ENCODE data around the gene SPTBN4. TPM values are rescaled to one million over a fixed set of nuclear protein-coding genes. Genes with fewer than 3 reads are reported as not detected.

Gene SPTBN4
- total RNA-seq, 1 donor from 2014 or later = 0.53 TPM

- Histone ChIP-seq H3K9me3 (no peaks in the 10 kb centered on the region), H3K4me3 (no peak overlapping the region), H3K4me1 (no peaks in the 10 kb centered on the region), H3K27me3 (ENCODE audit: low read depth) (no peaks in the 10 kb centered on the region), H3K36me3 (peaks cover 82% of the 10 kb centered on the region), H3K27ac (no peak overlapping the region)
- no peak for DNase-seq
- intact Hi-C loops (cut with DNase I) = no loop called here
- ATAC-seq = peak in 1 of 2 donors; percentile 48
- no peak for TF ChIP-seq CTCF (IDR thresholded peaks at IDR 0.05)
These were observed 118.6 kb downstream of the SPTBN4 start for GRCh38 chr19:40585241-40585981.

GRCh38 chr19:40585982-40586422, 119.2 kb downstream of the SPTBN4 start:
- Histone ChIP-seq H3K4me1 (no peaks in the 10 kb centered on the region), H3K4me3 (no peak overlapping the region), H3K27me3 (ENCODE audit: low read depth) (no peaks in the 10 kb centered on the region), H3K36me3 (peaks cover 82% of the 10 kb centered on the region), H3K27ac (no peak overlapping the region), H3K9me3 (no peaks in the 10 kb centered on the region)
- DNase-seq (no peak), ATAC-seq (no peak)
- TF ChIP-seq CTCF (IDR thresholded peaks at IDR 0.05) = no peak
- intact Hi-C loops (cut with DNase I) = no loop called here

GRCh38 chr19:40586611-40587010, 119.8 kb downstream of the SPTBN4 start:
- TF ChIP-seq CTCF (IDR thresholded peaks at IDR 0.05) = no peak
- H3K4me1 ChIP-seq = no peaks in the 10 kb centered on the region
- H3K27ac ChIP-seq = no peak overlapping the region
- H3K4me3 ChIP-seq = no peak overlapping the region
- intact Hi-C loops (cut with DNase I) = no loop called here
- H3K9me3 ChIP-seq = no peaks in the 10 kb centered on the region
- H3K36me3 ChIP-seq = peaks cover 77% of the 10 kb centered on the region
- DNase-seq (no peak), ATAC-seq (no peak)
- H3K27me3 ChIP-seq (ENCODE audit: low read depth) = no peaks in the 10 kb centered on the region

GRCh38 chr19:40588110-40588854, 121.5 kb downstream of the SPTBN4 start:
- no peak for TF ChIP-seq CTCF (IDR thresholded peaks at IDR 0.05)
- intact Hi-C loops (cut with DNase I) = no loop called here
- Histone ChIP-seq H3K27me3 (ENCODE audit: low read depth) (no peaks in the 10 kb centered on the region), H3K4me1 (no peaks in the 10 kb centered on the region), H3K9me3 (no peaks in the 10 kb centered on the region), H3K27ac (no peak overlapping the region), H3K4me3 (no peak overlapping the region), H3K36me3 (peaks cover 60% of the 10 kb centered on the region)
- no peak for DNase-seq
- ATAC-seq = no peak

- no peak for DNase-seq
These were observed 122.2 kb downstream of the SPTBN4 start for GRCh38 chr19:40588926-40589569.

More at GRCh38 chr19:40588926-40589569, 122.2 kb downstream of the SPTBN4 start:
- no peaks in the 10 kb centered on the region for H3K9me3 ChIP-seq
- H3K4me3 ChIP-seq = no peak overlapping the region
- ATAC-seq = no peak
- H3K4me1 ChIP-seq = no peaks in the 10 kb centered on the region
- no peak overlapping the region for H3K27ac ChIP-seq
- TF ChIP-seq CTCF (IDR thresholded peaks at IDR 0.05) = no peak
- intact Hi-C loops (cut with DNase I) = no loop called here
- H3K27me3 ChIP-seq (ENCODE audit: low read depth) = no peaks in the 10 kb centered on the region
- H3K36me3 ChIP-seq = peaks cover 53% of the 10 kb centered on the region
